HG02884 (cell line): ENCODE results near the gene VAT1.

Experiments used
- ATAC-seq: cut with Tn5 transposase; IDR thresholded peaks from one replicate; pipeline ENCODE4 v1.9.1; 2021; ENCODE audit warnings: mild to moderate bottlenecking, moderate library complexity; ENCODE audit not compliant: unreplicated experiment

VAT1 gene

DNA sequence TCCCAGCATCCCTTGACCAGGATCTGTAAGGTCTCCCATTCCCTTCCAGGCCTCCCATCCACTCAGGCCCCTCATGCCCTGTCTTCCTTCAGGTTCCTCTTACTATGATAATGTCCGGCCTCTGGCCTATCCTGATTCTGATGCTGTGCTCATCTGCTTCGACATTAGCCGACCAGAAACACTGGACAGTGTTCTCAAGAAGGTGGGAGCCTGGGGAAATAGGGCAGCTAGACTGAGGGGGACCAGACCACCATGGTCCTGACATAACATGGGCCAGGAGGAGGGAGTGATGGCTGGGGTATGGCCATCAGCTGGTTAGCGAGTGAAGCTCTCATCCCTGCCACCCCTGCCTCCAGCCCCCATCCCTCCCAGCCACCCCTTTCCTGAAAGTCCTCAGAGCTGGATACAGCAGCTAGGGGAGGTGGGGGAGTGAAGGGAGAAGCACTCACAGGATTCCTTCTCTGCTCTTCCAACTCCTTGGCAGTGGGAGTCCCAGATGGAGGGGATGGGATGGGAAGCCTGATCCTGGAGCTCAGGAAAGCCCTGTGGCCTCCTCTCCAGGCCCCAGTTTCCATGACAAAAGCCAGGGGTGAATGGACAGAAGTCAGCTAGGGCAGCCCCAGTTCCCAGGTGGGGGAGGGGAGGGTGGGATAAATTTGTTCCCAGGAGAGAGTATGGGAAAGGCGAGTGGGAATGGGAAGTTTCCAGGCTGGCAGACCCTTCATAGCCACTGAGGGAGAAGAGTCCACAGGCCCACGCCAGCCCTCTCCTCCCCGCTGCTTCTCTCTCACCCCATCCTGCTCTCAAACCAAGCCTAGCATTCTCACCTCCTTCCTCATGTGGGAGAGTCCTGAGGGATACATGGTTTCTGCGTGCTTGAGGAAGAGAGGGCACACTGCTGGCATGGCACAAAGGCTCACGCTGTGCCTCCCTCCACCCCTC, 5.2 kb upstream of the VAT1 start:
- ATAC-seq, result no peak

GRCh38 chr17:43026595-43026994, 4.4 kb upstream of the VAT1 start:
- no peak for ATAC-seq

- no peak for ATAC-seq
Measured at GRCh38 chr17:43025766-43026537, 3.8 kb upstream of the VAT1 start.

DNA sequence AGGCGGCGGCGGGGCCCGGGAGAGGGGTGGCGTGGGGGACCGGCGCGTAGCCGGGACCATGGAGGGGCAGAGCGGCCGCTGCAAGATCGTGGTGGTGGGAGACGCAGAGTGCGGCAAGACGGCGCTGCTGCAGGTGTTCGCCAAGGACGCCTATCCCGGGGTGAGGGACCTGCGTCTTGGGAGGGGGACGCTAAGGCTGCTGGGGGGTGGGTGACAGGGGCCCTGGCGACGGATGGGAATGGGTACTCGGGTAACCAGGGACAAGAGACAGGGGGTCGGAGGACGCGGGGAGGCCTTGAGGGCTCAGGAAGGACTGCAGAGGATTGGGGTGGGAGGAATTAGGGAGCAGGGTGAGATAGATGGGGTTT, 3.1 kb upstream of the VAT1 start:
- ATAC-seq, result no peak

- ATAC-seq, result no peak
Measured at GRCh38 chr17:43024407-43025289, 2.5 kb upstream of the VAT1 start, which contains the start of gene RND2. Gene RND2 (plus strand): TSS chr17:43025231. CDS start chr17:43025348, 117 bp downstream.

- no peak for ATAC-seq
Measured at GRCh38 chr17:43020789-43021740, 1.1 kb downstream of the VAT1 start.

DNA sequence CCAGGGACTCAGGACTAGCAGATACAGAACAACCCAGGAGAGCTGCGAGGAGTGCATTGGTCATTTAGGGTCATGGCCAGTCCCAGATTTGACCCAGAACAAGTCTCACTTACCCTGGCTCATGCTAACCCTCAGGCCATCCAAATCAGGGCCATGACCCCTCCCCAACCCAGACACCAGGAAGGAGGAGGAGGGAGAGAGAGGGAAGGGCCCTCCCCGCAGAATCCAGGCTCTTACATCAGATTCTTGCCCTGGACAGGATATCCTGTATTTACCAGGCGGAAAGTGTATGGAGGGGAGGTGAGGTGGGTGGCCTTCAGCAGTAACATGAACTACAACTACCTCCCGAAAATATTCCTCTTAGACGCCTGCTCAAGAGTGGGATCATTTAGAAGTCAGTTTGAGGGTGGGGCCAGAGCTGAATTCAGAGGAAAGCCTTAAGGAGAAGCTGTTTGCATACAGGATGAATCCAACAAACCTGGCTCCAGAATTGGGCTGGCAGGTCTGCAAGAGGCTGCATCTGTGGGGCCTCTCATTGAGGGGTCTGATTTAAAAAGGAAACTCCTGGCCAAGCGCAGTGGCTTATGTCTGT, 2.1 kb downstream of the VAT1 start:
- ATAC-seq, result no peak

- ATAC-seq, result no peak
Measured at GRCh38 chr17:43019418-43019817, 2.8 kb downstream of the VAT1 start.

DNA sequence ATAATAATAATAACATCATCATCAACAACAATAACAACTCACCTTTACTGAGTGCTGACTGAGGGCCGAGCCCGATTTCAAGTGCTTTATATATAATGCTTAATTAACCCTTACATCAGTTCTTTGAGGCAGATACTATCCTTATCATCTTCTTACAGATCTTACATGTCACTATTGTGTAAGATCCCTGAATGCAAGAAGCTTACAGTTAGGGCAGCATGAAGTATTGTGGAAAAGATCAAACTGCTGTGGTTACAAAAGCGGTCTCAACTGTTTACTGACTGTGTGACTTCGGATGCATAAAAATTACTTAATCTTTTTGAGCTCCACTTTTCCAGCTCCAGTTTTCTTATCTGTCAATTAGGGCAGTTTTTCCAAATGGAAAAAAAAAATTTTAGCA, 3.3 kb downstream of the VAT1 start:
- no peak for ATAC-seq

DNA sequence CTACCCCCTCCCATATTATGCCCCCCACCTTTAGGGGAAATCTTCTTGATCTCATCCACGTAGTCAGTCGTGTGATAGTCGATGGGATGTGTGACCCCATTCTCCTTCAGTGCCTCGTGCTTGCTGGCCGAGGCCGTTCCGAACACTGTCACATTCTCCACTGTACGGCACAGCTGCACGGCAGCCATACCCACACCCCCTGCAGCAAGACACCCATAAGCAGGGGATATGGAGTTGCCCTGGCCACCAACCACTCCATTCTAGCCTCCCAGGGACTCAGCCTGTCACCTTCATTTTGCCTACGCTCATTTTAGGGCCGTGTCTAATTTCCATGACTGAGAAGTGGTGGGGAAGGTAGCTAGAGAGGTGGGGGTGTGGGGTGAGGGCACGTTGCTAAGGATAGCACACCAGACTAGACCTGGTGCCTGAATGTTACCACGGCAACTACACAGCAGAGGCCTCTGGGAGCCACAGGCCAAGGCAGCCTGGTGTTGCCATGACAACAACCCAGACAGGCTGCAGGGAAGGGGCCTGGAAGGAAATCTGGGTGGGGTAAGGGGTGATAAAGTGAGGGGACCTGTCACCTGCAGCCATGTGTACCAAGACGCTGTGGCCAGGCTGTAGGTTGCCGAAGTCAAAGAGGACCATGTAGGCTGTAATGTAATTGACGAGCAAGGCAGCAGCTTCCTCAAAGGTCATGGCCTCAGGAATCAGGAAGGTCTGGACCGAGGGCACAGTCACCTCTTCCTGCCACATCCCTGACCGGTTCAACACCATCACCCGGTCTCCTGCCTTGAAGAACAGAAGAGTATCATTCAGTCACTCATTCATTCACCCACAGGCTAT, 4.0 kb downstream of the VAT1 start:
- ATAC-seq, result no peak

DNA sequence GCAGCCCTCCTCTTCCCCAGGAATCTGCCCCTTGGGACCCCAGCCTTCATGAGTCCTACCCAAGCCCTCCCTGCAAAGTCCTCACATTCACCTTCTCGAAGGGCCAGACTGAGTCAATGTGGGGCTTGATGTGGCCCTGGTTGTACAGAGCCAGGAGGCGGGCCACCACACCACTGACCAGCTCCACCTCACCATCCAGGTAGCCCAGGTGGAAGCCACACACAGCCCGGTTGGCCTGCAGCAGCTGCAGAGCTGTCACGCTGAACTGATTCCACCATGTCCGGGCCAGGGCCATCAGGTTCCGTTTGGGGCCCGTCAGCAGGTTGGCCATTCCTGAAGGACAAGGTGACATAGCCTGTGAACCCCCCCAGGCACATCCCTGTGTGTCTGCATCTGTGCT, 6.0 kb downstream of the VAT1 start:
- no peak for ATAC-seq

DNA sequence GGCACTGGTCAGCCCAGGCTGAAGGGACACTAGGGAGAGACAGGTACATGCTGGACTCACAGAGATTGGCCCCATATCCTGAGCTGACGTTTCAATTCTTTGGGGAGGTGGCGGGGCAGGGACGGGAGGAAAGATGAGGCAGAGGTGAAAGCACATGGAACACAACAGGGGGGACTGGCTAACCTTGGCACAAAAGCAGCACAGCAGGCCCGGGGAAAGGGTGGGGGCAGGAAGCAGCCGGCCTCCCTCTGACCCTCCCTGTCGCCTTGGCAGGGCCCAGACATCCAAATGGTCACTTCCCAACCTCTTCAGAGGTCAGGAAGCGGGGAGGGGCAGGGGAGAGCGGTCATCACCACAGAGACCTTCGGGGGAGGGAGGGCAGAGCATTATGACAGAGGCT, 6.6 kb downstream of the VAT1 start:
- no peak for ATAC-seq

GRCh38 chr17:43014649-43015542, 7.3 kb downstream of the VAT1 start:
- no peak for ATAC-seq

DNA sequence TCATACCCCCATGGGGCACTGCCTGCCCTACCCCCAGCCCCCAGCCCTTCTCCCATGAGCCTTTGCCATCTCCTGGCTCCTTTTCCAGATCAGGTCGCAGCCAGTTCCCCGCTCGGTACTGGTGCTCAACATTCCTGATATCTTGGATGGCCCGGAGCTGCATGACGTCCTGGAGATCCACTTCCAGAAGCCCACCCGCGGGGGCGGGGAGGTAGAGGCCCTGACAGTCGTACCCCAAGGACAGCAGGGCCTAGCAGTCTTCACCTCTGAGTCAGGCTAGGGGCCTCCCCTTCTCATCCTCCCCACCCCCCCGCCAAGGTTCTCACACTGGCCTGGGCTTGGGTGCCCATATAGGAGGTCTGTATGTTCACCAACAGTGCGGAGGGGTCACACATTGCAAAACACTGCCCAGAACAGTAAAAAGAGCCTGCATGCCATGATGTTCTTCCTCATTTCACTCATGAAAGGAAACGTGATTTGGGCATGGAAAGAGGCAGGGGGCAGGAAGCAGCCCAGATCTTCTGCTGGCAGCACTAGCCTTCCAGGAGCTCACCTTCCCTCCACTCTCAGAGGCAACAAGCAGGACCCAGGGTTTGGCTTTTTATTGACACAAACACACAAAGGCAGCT, 8.1 kb downstream of the VAT1 start:
- no peak for ATAC-seq

GRCh38 chr17:43013296-43013695, 8.9 kb downstream of the VAT1 start:
- no peak for ATAC-seq

DNA sequence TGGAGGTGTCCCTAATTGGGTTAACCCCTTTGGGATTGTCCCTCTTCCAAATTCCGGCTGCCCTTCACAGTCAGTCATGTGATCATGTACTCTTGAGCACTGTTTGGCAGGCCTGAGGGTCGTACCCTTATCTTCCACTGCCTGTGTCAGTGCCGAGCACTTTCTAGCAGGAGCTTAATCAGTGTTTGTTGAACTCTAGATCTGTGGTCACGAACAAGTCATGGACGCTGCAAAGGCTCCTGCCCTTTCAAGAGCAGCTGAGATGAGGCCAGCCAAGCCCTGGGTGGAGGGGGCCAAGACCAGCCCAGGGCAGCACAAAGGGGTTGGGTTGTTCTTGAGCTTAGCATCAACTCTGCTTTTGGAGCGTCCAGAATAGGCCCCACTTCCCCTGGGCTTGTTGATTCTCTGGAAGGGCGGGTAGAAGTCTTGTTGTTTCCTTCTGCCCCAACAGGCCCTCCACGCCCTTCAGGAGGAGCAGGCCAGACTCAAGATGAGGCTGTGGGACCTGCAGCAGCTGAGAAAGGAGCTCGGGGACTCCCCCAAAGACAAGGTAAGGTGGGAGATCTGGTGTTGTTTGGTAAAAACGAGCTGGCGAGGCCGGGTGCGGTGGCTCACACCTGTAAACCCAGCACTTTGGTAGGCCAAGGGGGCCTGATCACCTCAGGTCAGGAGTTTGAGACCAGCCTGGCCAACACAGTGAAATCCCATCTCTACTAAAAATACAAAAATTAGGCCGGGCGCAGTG, 10.3 kb downstream of the VAT1 start:
- no peak for ATAC-seq
